K562 (cell line): ENCODE measurements around the gene RFC2. TPM values are rescaled to one million over a fixed set of nuclear protein-coding genes. Genes with fewer than 3 reads are reported as not detected.

Source experiments
- CBFA2T3 ChIP-seq: fragments of 450-650 bp; IDR thresholded peaks from 2 replicates; pipeline ENCODE4 v1.6.1; 2017
- CBX8 ChIP-seq: fragments of 200-600 bp; sonication (generic); IDR thresholded peaks from 2 replicates; pipeline ENCODE4 v1.6.1; 2012; ENCODE audit warnings: borderline replicate concordance, mixed run types, low read depth, mild to moderate bottlenecking, moderate library complexity, mixed read lengths, low read length, control low read depth, inconsistent platforms; ENCODE audit not compliant: poor library complexity, severe bottlenecking; ENCODE audit errors: extremely low read depth
- GTF2F1 ChIP-seq: IDR thresholded peaks from 2 replicates; pipeline ENCODE4 v1.6.1; 2011; ENCODE audit warnings: low read depth, low read length, improper control_type of control experiment
- HDGF ChIP-seq: fragments of 450-650 bp; IDR thresholded peaks from 2 replicates; pipeline ENCODE4 v1.6.1; 2016
- NCOA2 ChIP-seq, 2 experiments: fragments of 450-650 bp; IDR thresholded peaks; 2 replicates each; pipeline ENCODE4 v1.6.1; 2018; ENCODE audit warnings: mild to moderate bottlenecking in 2 of 2, moderate library complexity in 1 of 2; ENCODE audit not compliant: partially characterized antibody in 2 of 2
- NR1H2 ChIP-seq: sonication (generic); formaldehyde crosslinking; IDR thresholded peaks from 2 replicates; pipeline ENCODE4 v1.4.0; 2020; ENCODE audit warnings: mild to moderate bottlenecking, missing genetic modification reagents
- POLR2AphosphoS5 ChIP-seq: IDR thresholded peaks from 2 replicates; pipeline ENCODE4 v1.6.1; 2011; ENCODE audit warnings: mild to moderate bottlenecking, low read depth, low read length, moderate library complexity; ENCODE audit not compliant: control insufficient read depth, insufficient read depth
- RFX5 ChIP-seq: IDR thresholded peaks from 2 replicates; pipeline ENCODE4 v1.6.1; 2011; ENCODE audit warnings: low read depth, mild to moderate bottlenecking, improper control_type of control experiment, low read length
- SMC3 ChIP-seq: conservative IDR thresholded peaks from 2 replicates; pipeline ENCODE4 v1.6.1; 2011; ENCODE audit warnings: low read depth, low read length, improper control_type of control experiment; ENCODE audit not compliant: insufficient read depth
- TOE1 ChIP-seq, 2 experiments: fragments of 450-650 bp in 1 of 2; sonication (generic) in 1 of 2; formaldehyde crosslinking in 1 of 2; IDR thresholded peaks; 2 replicates each; pipeline versions ENCODE4 v1.7.1 to v1.8.0; 2016 to 2022; ENCODE audit warnings: borderline replicate concordance in 2 of 2, mild to moderate bottlenecking in 2 of 2, antibody characterized with exemption in 1 of 2, inconsistent platforms in 1 of 2, low read depth in 1 of 2, missing genetic modification reagents in 1 of 2, moderate library complexity in 1 of 2
- polyA plus RNA-seq, 8 experiments: library from polyadenylated mRNA; depleted of rRNA in 4 of 8; stranded (reverse) in 5 of 8; unstranded in 3 of 8; fragments of >200 nt; fragmentation: Nextera tagmentation in 2 of 8; fragmentation: Illumina TruSeq in 1 of 8; extraction: Ambion mirVana in 2 of 8; extraction: Trizol in 1 of 8; gene quantifications; 2 replicates each; pipeline versions ENCODE4 v1.2.1 to v1.2.3, GENCODE V29; 2011 to 2014; ENCODE audit warnings: inconsistent platforms in 1 of 8, missing spikeins in 1 of 8
- total RNA-seq, 7 experiments: library from RNA; depleted of rRNA in 6 of 7; stranded (reverse); fragments of >200 nt in 6 of 7; fragmentation: Illumina TruSeq in 2 of 7; extraction: Trizol in 2 of 7; gene quantifications; 2 replicates each; pipeline versions ENCODE4 v1.2.1 to v1.2.3, GENCODE V29; 2011 to 2021; ENCODE audit warnings: low replicate concordance in 1 of 7
- TF ChIP-seq, protein P1 (sequence below), 3 experiments: fragments of 200-800 bp in 1 of 3; fragments of 250-450 bp in 1 of 3; fragments of 450-650 bp in 1 of 3; sonication (Bioruptor Pico) in 1 of 3; sonication (Bioruptor generic) in 1 of 3; formaldehyde crosslinking in 1 of 3; IDR thresholded peaks; 2 replicates each; pipeline versions ENCODE4 v1.6.1 to v1.8.0; 2016 to 2022; ENCODE audit warnings: mild to moderate bottlenecking in 2 of 3, missing genetic modification characterization in 2 of 3, missing compliant biosample characterization in 1 of 3, moderate library complexity in 1 of 3
- TF ChIP-seq, protein P2 (sequence below): fragments of 250-450 bp; sonication (Bioruptor Pico); IDR thresholded peaks from 2 replicates; pipeline ENCODE4 v1.5.1; 2021; ENCODE audit warnings: mild to moderate bottlenecking
- TF ChIP-seq, protein P3 (sequence below): fragments of 450-650 bp; formaldehyde crosslinking; IDR thresholded peaks from 2 replicates; pipeline ENCODE4 v1.4.0; 2020; ENCODE audit warnings: mild to moderate bottlenecking, moderate library complexity
- TF ChIP-seq, protein P4 (sequence below): fragments of 450-650 bp; IDR thresholded peaks from 2 replicates; pipeline ENCODE4 v1.6.1; 2016; ENCODE audit warnings: mild to moderate bottlenecking

Gene RFC2
- total and polyA plus RNA-seq, 9 of the 15 experiments (the other 6 are each of a cell fraction or from before 2014, with no cell fraction given) = 32.5 to 161 (median 102) TPM

DNA sequence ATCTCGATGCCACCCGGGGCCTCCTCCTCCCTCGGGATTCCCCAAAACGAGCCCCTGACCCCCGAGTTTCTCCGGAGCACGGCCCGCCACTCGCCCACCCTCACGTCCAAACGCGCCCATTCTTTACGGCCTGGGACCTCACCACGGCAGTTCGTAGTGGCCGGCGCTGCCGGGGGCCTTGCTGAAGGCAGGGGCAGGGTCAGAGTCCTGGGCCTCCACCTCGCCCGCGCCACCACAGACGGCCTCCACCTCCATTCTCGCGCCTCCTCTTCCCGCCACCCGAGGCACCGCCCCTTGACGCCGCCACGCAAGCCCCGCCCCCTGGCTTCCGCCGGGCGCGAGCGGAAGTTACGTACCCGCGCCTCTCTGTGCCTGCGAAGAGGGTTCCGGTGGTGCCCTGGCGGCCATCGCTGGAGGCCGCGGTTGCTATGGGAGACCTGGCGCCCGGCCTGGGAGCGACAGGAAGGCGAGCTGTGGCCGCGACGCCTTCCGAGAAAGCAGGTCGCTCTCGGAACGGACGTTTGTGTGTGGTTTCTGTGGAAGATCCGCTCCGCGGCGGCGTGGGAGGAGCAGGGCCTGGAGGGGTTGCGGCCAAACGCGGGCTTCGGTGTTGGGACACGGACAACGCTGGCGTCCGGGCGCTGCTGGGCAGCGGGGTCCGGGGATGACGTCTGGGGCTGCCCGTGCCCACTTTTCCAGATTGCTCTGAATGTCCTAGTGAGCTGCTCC, at the start of gene RFC2 (continued):
- TF ChIP-seq, protein P1, sequence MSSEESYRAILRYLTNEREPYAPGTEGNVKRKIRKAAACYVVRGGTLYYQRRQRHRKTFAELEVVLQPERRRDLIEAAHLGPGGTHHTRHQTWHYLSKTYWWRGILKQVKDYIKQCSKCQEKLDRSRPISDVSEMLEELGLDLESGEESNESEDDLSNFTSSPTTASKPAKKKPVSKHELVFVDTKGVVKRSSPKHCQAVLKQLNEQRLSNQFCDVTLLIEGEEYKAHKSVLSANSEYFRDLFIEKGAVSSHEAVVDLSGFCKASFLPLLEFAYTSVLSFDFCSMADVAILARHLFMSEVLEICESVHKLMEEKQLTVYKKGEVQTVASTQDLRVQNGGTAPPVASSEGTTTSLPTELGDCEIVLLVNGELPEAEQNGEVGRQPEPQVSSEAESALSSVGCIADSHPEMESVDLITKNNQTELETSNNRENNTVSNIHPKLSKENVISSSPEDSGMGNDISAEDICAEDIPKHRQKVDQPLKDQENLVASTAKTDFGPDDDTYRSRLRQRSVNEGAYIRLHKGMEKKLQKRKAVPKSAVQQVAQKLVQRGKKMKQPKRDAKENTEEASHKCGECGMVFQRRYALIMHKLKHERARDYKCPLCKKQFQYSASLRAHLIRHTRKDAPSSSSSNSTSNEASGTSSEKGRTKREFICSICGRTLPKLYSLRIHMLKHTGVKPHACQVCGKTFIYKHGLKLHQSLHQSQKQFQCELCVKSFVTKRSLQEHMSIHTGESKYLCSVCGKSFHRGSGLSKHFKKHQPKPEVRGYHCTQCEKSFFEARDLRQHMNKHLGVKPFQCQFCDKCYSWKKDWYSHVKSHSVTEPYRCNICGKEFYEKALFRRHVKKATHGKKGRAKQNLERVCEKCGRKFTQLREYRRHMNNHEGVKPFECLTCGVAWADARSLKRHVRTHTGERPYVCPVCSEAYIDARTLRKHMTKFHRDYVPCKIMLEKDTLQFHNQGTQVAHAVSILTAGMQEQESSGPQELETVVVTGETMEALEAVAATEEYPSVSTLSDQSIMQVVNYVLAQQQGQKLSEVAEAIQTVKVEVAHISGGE (CRISPR knock-in tag; IDR thresholded peaks at IDR 0.05) = peak; percentile 91 to 98 (median 96); a peak in 5 of 6 replicates
- no peak for TF ChIP-seq SMC3
- peak; percentile 47 for TF ChIP-seq NR1H2 (CRISPR knock-in tag)
- TF ChIP-seq, protein P2, sequence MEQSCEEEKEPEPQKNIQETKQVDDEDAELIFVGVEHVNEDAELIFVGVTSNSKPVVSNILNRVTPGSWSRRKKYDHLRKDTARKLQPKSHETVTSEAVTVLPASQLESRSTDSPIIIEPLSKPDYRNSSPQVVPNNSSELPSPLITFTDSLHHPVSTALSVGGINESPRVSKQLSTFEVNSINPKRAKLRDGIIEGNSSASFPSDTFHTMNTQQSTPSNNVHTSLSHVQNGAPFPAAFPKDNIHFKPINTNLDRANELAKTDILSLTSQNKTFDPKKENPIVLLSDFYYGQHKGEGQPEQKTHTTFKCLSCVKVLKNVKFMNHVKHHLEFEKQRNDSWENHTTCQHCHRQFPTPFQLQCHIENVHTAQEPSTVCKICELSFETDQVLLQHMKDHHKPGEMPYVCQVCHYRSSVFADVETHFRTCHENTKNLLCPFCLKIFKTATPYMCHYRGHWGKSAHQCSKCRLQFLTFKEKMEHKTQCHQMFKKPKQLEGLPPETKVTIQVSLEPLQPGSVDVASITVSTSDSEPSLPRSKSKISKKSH (CRISPR knock-in tag) = no peak
- TF ChIP-seq CBX8 = no peak
- TF ChIP-seq GTF2F1 = peak; percentile 52; the same call in 1 of the 2 replicates
- TF ChIP-seq, protein P3, sequence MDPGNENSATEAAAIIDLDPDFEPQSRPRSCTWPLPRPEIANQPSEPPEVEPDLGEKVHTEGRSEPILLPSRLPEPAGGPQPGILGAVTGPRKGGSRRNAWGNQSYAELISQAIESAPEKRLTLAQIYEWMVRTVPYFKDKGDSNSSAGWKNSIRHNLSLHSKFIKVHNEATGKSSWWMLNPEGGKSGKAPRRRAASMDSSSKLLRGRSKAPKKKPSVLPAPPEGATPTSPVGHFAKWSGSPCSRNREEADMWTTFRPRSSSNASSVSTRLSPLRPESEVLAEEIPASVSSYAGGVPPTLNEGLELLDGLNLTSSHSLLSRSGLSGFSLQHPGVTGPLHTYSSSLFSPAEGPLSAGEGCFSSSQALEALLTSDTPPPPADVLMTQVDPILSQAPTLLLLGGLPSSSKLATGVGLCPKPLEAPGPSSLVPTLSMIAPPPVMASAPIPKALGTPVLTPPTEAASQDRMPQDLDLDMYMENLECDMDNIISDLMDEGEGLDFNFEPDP (CRISPR knock-in tag) = no peak
- TF ChIP-seq NCOA2 (IDR thresholded peaks at IDR 0.05; ENCODE audit: partially characterized antibody in 2 of 2) = no peak
- no peak for TF ChIP-seq RFX5
- TF ChIP-seq, protein P4, sequence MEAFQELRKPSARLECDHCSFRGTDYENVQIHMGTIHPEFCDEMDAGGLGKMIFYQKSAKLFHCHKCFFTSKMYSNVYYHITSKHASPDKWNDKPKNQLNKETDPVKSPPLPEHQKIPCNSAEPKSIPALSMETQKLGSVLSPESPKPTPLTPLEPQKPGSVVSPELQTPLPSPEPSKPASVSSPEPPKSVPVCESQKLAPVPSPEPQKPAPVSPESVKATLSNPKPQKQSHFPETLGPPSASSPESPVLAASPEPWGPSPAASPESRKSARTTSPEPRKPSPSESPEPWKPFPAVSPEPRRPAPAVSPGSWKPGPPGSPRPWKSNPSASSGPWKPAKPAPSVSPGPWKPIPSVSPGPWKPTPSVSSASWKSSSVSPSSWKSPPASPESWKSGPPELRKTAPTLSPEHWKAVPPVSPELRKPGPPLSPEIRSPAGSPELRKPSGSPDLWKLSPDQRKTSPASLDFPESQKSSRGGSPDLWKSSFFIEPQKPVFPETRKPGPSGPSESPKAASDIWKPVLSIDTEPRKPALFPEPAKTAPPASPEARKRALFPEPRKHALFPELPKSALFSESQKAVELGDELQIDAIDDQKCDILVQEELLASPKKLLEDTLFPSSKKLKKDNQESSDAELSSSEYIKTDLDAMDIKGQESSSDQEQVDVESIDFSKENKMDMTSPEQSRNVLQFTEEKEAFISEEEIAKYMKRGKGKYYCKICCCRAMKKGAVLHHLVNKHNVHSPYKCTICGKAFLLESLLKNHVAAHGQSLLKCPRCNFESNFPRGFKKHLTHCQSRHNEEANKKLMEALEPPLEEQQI = no peak
- TF ChIP-seq TOE1 (IDR thresholded peaks at IDR 0.05; ENCODE audit: borderline replicate concordance) = peak; percentile 71
- TF ChIP-seq TOE1 (CRISPR knock-in tag; IDR thresholded peaks at IDR 0.05; ENCODE audit: borderline replicate concordance, low read depth) = no peak; the same call in 1 of the 2 replicates
- TF ChIP-seq CBFA2T3 = no peak
- peak; percentile 80 for TF ChIP-seq POLR2AphosphoS5
- TF ChIP-seq HDGF = no peak
